Psoas muscle (tissue), 8 donors: ENCODE measurements around the gene PPP2R3B. TPM values are rescaled to one million over a fixed set of nuclear protein-coding genes. Genes with fewer than 3 reads are reported as not detected.

Source experiments
- ATAC-seq, 4 donors: fragments of 200-7000 bp; cut with Tn5 transposase; one replicate each; pipeline ENCODE4 v1.9.1; 2020; ENCODE audit warnings: moderate library complexity in 3 of 4, mild to moderate bottlenecking in 2 of 4
- DNase-seq, 2 donors: peaks; one replicate each; pipeline ENCODE4 v3.0.0-alpha.2; 2020
- H3K27ac ChIP-seq: fragments of 200-600 bp; one replicate; pipeline ENCODE4 v1.8.0; 2022
- H3K27me3 ChIP-seq, 3 donors: fragments of 200-600 bp in 1 of 3; one replicate each; pipeline versions ENCODE4 v1.6.1 to v1.8.0; 2013 to 2022; ENCODE audit warnings: low read length in 2 of 3, mild to moderate bottlenecking in 2 of 3, moderate library complexity in 1 of 3; ENCODE audit not compliant: insufficient read depth in 3 of 3
- H3K36me3 ChIP-seq, 2 donors: fragments of 200-600 bp in 1 of 2; one replicate each; pipeline versions ENCODE4 v1.6.1 to v1.8.0; 2013 to 2022; ENCODE audit warnings: low read depth in 1 of 2, mild to moderate bottlenecking in 1 of 2, moderate library complexity in 1 of 2; ENCODE audit not compliant: insufficient read depth in 1 of 2
- H3K4me1 ChIP-seq: fragments of 200-600 bp; one replicate; pipeline ENCODE4 v1.8.0; 2022
- H3K4me3 ChIP-seq: fragments of 200-600 bp; one replicate; pipeline ENCODE4 v1.8.0; 2022; ENCODE audit warnings: mild to moderate bottlenecking
- H3K9me3 ChIP-seq: fragments of 200-600 bp; one replicate; pipeline ENCODE4 v1.8.0; 2022
- CTCF ChIP-seq: fragments of 200-600 bp; IDR thresholded peaks from one replicate; pipeline ENCODE4 v1.8.0; 2022; ENCODE audit warnings: antibody characterized with exemption
- WGBS, 3 donors: extraction: QIAGEN DNeasy Blood & Tissue Kit; methylation state at CpG; one replicate each; pipeline versions ENCODE4 v1.1.6 to v1.1.7; 2013; 5-methylcytosine and 5-hydroxymethylcytosine counted together
- intact Hi-C, 2 donors: fragments of 100-400 bp; cut with DNase I; formaldehyde crosslinking; loops; one replicate each; pipeline versions ENCODE4 v1.11.0 to v1.14.2; 2022
- polyA plus RNA-seq, 3 donors: library from polyadenylated mRNA; stranded (reverse); fragments of 200-250 nt; gene quantifications; one replicate each; pipeline ENCODE4 v1.2.3, GENCODE V29; 2013
- total RNA-seq, 4 donors: library from RNA; stranded (reverse); fragmentation: NEBNext Ultra II Directional in 2 of 4; extraction: Animal tissue kit (Norgen Biotek cat#: 25700) in 2 of 4; gene quantifications; one replicate each; pipeline versions ENCODE4 v1.2.1 to v1.2.4, GENCODE V29; 2021 to 2023
- donor health status: healthy with polysubstance abuse.
- donor health status: DM: no; HTN: no; CAD: no; lungs with moderate emphysema.
- donor health status: Bipolar disorder and iron deficiency.
- donor health status: healthy.
- donor health status: DM: yes; HTN: yes; CAD: no.
- donor health status: DM: no; HTN: no; CAD: no.
- donor health status: DM: no; HTN: no; CAD: no.
- donor health status: DM: yes; HTN: yes; CAD: no.

The PPP2R3B gene
- total and polyA plus RNA-seq, 7 donors: 32.3 to 156 (median 77.2) TPM

GRCh38 chrX:323721-324628 is 62.7 kb downstream of the PPP2R3B start:
- 72 to 75% (median 73%) methylated on average over 35 to 38 of the region's 38 CpGs for WGBS, 3 donors
- DNase-seq (peak; percentile 27 to 64), ATAC-seq (peak in 3 of 4 donors; percentile 9 to 41 (median 29))
- H3K9me3 ChIP-seq: no peaks in the 10 kb centered on the region
- H3K4me3 ChIP-seq: no peak overlapping the region
- H3K27ac ChIP-seq: no peak overlapping the region
- H3K27me3 ChIP-seq: peaks cover 0 to 11% (median 5%) of the 10 kb centered on the region in 3 donors
- H3K36me3 ChIP-seq: no peaks in the 10 kb centered on the region
- intact Hi-C loops: loop anchor here in 1 of 2 donors (5.0 kb wide), 1 partner anchor 38 kb away; no protein-coding TSS in a partner anchor
- H3K4me1 ChIP-seq: no peaks in the 10 kb centered on the region
- TF ChIP-seq CTCF: no peak

GRCh38 chrX:320126-320783 is 66.5 kb downstream of the PPP2R3B start:
- WGBS, 3 donors: 3 to 7% (median 5%) methylated on average over 22 to 24 of the region's 24 CpGs
- Histone ChIP-seq H3K27ac (peak overlapping the region; percentile 16), H3K4me1 (no peaks in the 10 kb centered on the region), H3K36me3 (peaks cover 0 to 6% of the 10 kb centered on the region in 2 donors), H3K9me3 (no peaks in the 10 kb centered on the region), H3K4me3 (peak overlapping the region; percentile 94), H3K27me3 (peaks cover 0 to 8% (median 3%) of the 10 kb centered on the region in 3 donors)
- ATAC-seq (no peak), DNase-seq (peak; percentile 25 to 65)
- intact Hi-C loops: loop anchor here in 1 of 2 donors (5.0 kb wide), 1 partner anchor 42 kb away; no protein-coding TSS in a partner anchor
- TF ChIP-seq CTCF: no peak

GRCh38 chrX:319579-320125 is 67.1 kb downstream of the PPP2R3B start:
- Histone ChIP-seq H3K27ac (peak overlapping the region; percentile 86), H3K4me3 (peak overlapping the region; percentile 94), H3K9me3 (no peaks in the 10 kb centered on the region), H3K4me1 (no peaks in the 10 kb centered on the region), H3K36me3 (peaks cover 3 to 12% of the 10 kb centered on the region in 2 donors), H3K27me3 (peaks cover 0 to 2% (median under 1%) of the 10 kb centered on the region in 3 donors)
- ATAC-seq: no peak
- DNase-seq: peak in 1 of 2 donors; percentile 69
- intact Hi-C loops: loop anchor here in 1 of 2 donors (5.0 kb wide), 2 partner anchors 37 to 43 kb away; partner anchors contain the start of gene PLCXD1
- 0 to 1% (median 1%) methylated on average over 32 to 41 of the region's 41 CpGs for WGBS, 3 donors
- TF ChIP-seq CTCF: no peak

- H3K27me3 ChIP-seq: no peaks in the 10 kb centered on the region
- H3K27ac ChIP-seq: peak within 1 kb of the TSS; percentile 95
- TF ChIP-seq CTCF: peak; percentile 19
- peaks cover 3 to 19% of the 10 kb centered on the region in 2 donors for H3K36me3 ChIP-seq
- H3K4me1 ChIP-seq: no peaks in the 10 kb centered on the region
- H3K4me3 ChIP-seq: peak within 1 kb of the TSS; percentile 94
- ATAC-seq: peak; percentile 84 to 92 (median 88)
- WGBS, 3 donors: 0% methylated on average over 83 to 97 of the region's 97 CpGs
- DNase-seq: peak; percentile 100
- intact Hi-C loops: loop anchor here in 1 of 2 donors (5.0 kb wide), 1 partner anchor 37 kb away; the partner anchor contains the start of gene PLCXD1
- no peaks in the 10 kb centered on the region for H3K9me3 ChIP-seq
Measured at GRCh38 chrX:318739-319578, 67.7 kb downstream of the PPP2R3B start, which contains the start of gene GTPBP6. GTPBP6 (minus strand) TSS chrX:318796; CDS start chrX:318787, 9 bp downstream.
